Measurements from ENCODE around the gene MT1M.

GRCh38 chr16:56605475-56605874, 27.0 kb upstream of the MT1M start:
- TF ChIP-seq, protein P1, sequence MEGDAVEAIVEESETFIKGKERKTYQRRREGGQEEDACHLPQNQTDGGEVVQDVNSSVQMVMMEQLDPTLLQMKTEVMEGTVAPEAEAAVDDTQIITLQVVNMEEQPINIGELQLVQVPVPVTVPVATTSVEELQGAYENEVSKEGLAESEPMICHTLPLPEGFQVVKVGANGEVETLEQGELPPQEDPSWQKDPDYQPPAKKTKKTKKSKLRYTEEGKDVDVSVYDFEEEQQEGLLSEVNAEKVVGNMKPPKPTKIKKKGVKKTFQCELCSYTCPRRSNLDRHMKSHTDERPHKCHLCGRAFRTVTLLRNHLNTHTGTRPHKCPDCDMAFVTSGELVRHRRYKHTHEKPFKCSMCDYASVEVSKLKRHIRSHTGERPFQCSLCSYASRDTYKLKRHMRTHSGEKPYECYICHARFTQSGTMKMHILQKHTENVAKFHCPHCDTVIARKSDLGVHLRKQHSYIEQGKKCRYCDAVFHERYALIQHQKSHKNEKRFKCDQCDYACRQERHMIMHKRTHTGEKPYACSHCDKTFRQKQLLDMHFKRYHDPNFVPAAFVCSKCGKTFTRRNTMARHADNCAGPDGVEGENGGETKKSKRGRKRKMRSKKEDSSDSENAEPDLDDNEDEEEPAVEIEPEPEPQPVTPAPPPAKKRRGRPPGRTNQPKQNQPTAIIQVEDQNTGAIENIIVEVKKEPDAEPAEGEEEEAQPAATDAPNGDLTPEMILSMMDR (IDR thresholded peaks at IDR 0.05; ENCODE audit: low read length) = no peak
- no peak for TF ChIP-seq EZH2 (IDR thresholded peaks at IDR 0.05; ENCODE audit: borderline replicate concordance, low read length)
